Adrenal gland (tissue), 12 donors: ENCODE measurements around the gene HOXB2. TPM values are rescaled to one million over a fixed set of nuclear protein-coding genes. Genes with fewer than 3 reads are reported as not detected.

Experiments used
- DNase-seq, 7 donors: peaks; one replicate each; pipeline ENCODE4 v3.0.0-alpha.2; 2019 to 2020
- H3K27ac ChIP-seq, 5 donors: fragments of 200-600 bp; sonication (generic) in 4 of 5; 1 replicate in 3 of 5; 2 replicates in 2 of 5; pipeline versions ENCODE4 v1.5.1 to v1.8.0; 2016 to 2020; ENCODE audit warnings: mild to moderate bottlenecking in 1 of 5
- H3K27me3 ChIP-seq: fragments of 200-600 bp; 2 replicates; pipeline ENCODE4 v1.8.0; 2021
- H3K36me3 ChIP-seq, 2 donors: fragments of 200-600 bp; replicated peaks in 1 of 2; 1 replicate in 1 of 2; 2 replicates in 1 of 2; pipeline versions ENCODE4 v1.5.1 to v1.8.0; 2018 to 2022
- H3K4me1 ChIP-seq, 2 donors: fragments of 200-600 bp; replicated peaks in 1 of 2; 1 replicate in 1 of 2; 2 replicates in 1 of 2; pipeline versions ENCODE4 v1.5.1 to v1.8.0; 2018 to 2021
- H3K4me3 ChIP-seq, 4 donors: fragments of 200-600 bp; sonication (generic) in 3 of 4; one replicate each; pipeline ENCODE4 v1.5.1; 2016 to 2018
- H3K9me3 ChIP-seq, 3 donors: fragments of 200-600 bp; sonication (generic) in 1 of 3; replicated peaks in 1 of 3; 1 replicate in 2 of 3; 2 replicates in 1 of 3; pipeline versions ENCODE4 v1.5.1 to v1.8.0; 2016 to 2021
- POLR2A ChIP-seq, 2 donors: fragments of 450-650 bp; IDR thresholded peaks; one replicate each; pipeline ENCODE4 v1.6.1; 2017; ENCODE audit warnings: antibody characterized with exemption in 2 of 2, mild to moderate bottlenecking in 2 of 2, moderate library complexity in 1 of 2
- WGBS, 4 donors: extraction: QIAGEN DNeasy Blood & Tissue Kit in 2 of 4; methylation state at CpG; one replicate each; pipeline versions ENCODE4 v1.1.5 to v1.1.7; 2013 to 2017; 5-methylcytosine and 5-hydroxymethylcytosine counted together
- intact Hi-C, 2 donors: fragments of 100-400 bp; cut with DNase I; formaldehyde crosslinking; loops; one replicate each; pipeline versions ENCODE4 v1.14.1 to v1.15.0; 2022 to 2023
- polyA plus RNA-seq, 3 donors: library from polyadenylated mRNA; stranded (reverse); fragments of 200-250 nt in 2 of 3; fragments of 350-450 nt in 1 of 3; fragmentation: Illumina TruSeq in 1 of 3; extraction: RNeasy Lipid Tissue Mini Kit (QIAGEN cat#74804) in 1 of 3; gene quantifications; one replicate each; pipeline ENCODE4 v1.2.3, GENCODE V29; 2013 to 2014
- total RNA-seq, 9 donors: library from RNA; depleted of rRNA in 4 of 9; stranded (reverse); fragments of >200 nt in 4 of 9; fragments of 120-200 nt in 1 of 9; fragmentation: NEBNext Ultra II Directional in 1 of 9; extraction: Animal tissue kit (Norgen Biotek cat#: 25700) in 1 of 9; gene quantifications; one replicate each; pipeline versions ENCODE4 v1.1.0 to v1.2.4, GENCODE V29; 2013 to 2023
- TF ChIP-seq, protein P1 (sequence below), 6 experiments: fragments of 450-650 bp in 4 of 6; fragments of 200-600 bp in 2 of 6; sonication (generic) in 1 of 6; IDR thresholded peaks; 1 replicate in 5 of 6; 2 replicates in 1 of 6; pipeline versions ENCODE4 v1.5.1 to v1.8.0; 2016 to 2021; ENCODE audit warnings: antibody characterized with exemption in 6 of 6, mild to moderate bottlenecking in 2 of 6, moderate library complexity in 1 of 6
- donor health status: healthy with polysubstance abuse.
- donor health status: Bipolar disorder and iron deficiency.
- donor health status: DM: yes; HTN: yes; CAD: no.
- donor health status: DM: no; HTN: no; CAD: no.
- donor health status: DM: no; HTN: no; CAD: no.
- donor health status: DM: yes; HTN: yes; CAD: no.

The HOXB2 gene
- total and polyA plus RNA-seq, 12 donors = 6.3 to 73.6 (median 27.5) TPM

DNA sequence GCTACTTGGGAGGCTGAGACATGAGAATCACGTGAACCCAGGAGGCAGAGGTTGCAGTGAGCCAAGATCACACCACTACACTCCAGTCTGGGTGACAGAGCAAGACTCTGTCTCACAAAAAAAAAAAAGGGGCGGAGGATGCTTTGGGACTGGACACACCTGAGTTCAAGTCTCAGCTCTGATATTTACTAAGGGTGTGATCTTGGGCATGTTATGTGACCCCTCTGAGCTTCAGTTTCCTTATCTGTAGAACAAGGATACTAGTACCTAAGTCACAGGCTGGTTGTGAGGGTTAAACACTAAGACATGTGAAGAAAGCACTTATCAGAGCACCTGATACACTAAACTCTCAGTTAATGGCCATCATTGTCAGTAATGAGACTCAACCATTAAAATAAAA, 40.0 kb downstream of the HOXB2 start:
- H3K36me3 ChIP-seq = no peaks in the 10 kb centered on the region
- H3K9me3 ChIP-seq = no peaks in the 10 kb centered on the region
- H3K27me3 ChIP-seq = no peaks in the 10 kb centered on the region
- intact Hi-C loops = no loop called here
- 97 to 100% (median 98%) methylated on average over 2 of the region's 2 CpGs for WGBS, 4 donors
- no peak overlapping the region for H3K4me3 ChIP-seq
- TF ChIP-seq, protein P1, sequence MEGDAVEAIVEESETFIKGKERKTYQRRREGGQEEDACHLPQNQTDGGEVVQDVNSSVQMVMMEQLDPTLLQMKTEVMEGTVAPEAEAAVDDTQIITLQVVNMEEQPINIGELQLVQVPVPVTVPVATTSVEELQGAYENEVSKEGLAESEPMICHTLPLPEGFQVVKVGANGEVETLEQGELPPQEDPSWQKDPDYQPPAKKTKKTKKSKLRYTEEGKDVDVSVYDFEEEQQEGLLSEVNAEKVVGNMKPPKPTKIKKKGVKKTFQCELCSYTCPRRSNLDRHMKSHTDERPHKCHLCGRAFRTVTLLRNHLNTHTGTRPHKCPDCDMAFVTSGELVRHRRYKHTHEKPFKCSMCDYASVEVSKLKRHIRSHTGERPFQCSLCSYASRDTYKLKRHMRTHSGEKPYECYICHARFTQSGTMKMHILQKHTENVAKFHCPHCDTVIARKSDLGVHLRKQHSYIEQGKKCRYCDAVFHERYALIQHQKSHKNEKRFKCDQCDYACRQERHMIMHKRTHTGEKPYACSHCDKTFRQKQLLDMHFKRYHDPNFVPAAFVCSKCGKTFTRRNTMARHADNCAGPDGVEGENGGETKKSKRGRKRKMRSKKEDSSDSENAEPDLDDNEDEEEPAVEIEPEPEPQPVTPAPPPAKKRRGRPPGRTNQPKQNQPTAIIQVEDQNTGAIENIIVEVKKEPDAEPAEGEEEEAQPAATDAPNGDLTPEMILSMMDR (IDR thresholded peaks at IDR 0.05) = no peak
- TF ChIP-seq POLR2A (IDR thresholded peaks at IDR 0.05) = no peak
- peak overlapping the region in 1 of 5 donors; percentile 52 for H3K27ac ChIP-seq
- no peak for DNase-seq
- H3K4me1 ChIP-seq = peaks cover 0 to 11% of the 10 kb centered on the region in 2 donors

DNA sequence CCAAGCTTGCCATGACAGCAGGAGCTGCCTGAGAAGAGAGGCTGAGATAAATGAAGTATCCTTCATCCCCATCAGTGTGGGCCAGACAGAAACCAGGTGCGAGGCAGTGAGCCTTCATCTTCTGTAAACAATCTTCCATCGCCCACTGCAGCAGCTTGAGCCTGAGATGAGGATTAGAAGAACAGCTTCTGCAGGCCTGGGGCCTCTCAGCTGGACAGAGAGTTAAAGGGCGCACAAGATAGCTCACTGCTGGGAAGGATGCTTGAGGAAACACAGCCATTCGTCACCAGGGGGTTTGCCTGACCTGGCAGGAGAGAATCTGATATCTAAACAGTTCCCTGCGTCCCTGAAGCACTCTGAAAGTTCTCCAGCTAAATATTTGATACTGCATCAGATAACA, 41.2 kb downstream of the HOXB2 start:
- H3K4me1 ChIP-seq = peaks cover 0 to 11% of the 10 kb centered on the region in 2 donors
- intact Hi-C loops = no loop called here
- no peak overlapping the region for H3K27ac ChIP-seq
- no peaks in the 10 kb centered on the region for H3K27me3 ChIP-seq
- WGBS, 4 donors = 66 to 88% (median 78%) methylated on average over 4 to 5 of the region's 5 CpGs
- no peak for TF ChIP-seq POLR2A (IDR thresholded peaks at IDR 0.05)
- TF ChIP-seq, protein P1 (IDR thresholded peaks at IDR 0.05) = no peak
- H3K9me3 ChIP-seq = no peaks in the 10 kb centered on the region
- no peaks in the 10 kb centered on the region for H3K36me3 ChIP-seq
- H3K4me3 ChIP-seq = no peak overlapping the region
- no peak for DNase-seq

DNA sequence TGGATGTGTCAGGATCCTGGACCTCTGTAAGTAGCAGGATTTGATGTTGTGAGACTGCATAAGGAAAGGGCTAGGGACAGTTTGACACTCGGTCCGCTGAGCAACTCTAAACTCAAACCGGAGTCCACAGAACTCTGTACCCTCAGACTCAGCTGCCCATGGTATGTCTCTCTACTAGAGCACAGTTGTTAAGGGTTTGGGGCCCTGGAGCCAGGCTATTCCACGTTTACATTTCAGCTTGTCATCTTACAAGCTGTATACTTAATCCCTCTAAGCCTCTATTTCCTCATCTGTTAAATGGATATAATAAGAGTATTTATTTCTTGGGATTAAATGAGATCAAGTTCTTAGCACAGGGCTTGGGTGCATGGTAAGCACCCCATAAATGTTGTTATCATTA, 42.0 kb downstream of the HOXB2 start:
- DNase-seq = no peak
- Histone ChIP-seq H3K27me3 (no peaks in the 10 kb centered on the region), H3K4me3 (no peak overlapping the region), H3K4me1 (peaks cover 0 to 11% of the 10 kb centered on the region in 2 donors), H3K27ac (no peak overlapping the region), H3K36me3 (no peaks in the 10 kb centered on the region), H3K9me3 (no peaks in the 10 kb centered on the region)
- TF ChIP-seq POLR2A (IDR thresholded peaks at IDR 0.05) = no peak
- TF ChIP-seq, protein P1 (IDR thresholded peaks at IDR 0.05) = no peak
- intact Hi-C loops = no loop called here
- 78 to 98% (median 92%) methylated on average over 4 of the region's 4 CpGs for WGBS, 4 donors

DNA sequence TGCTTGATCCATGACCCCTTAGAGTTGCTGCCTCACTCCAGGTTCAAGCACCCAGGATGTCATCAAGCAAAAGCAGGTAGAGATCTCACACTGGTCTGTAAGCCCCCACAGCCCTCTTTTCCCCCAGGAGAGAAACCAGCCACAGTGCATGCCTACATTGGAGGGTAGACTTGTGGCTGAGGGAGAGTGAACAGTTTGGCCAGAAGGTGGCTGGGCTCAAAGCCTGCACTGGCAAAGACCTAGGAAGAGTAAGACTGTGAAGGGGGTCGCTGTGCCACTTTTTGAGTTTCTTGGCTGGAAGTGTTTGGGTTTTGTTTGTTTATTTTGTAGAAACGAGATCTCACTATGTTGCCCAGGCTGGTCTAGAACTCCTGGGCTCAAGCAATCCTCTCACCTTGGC, 42.6 kb downstream of the HOXB2 start:
- DNase-seq = no peak
- no peaks in the 10 kb centered on the region for H3K36me3 ChIP-seq
- H3K27me3 ChIP-seq = no peaks in the 10 kb centered on the region
- no peak overlapping the region for H3K4me3 ChIP-seq
- peaks cover 0 to 11% of the 10 kb centered on the region in 2 donors for H3K4me1 ChIP-seq
- no peak for TF ChIP-seq POLR2A (IDR thresholded peaks at IDR 0.05)
- no peak overlapping the region for H3K27ac ChIP-seq
- intact Hi-C loops = no loop called here
- 82 to 95% (median 90%) methylated on average over 2 of the region's 2 CpGs for WGBS, 4 donors
- no peaks in the 10 kb centered on the region for H3K9me3 ChIP-seq
